ENCODE results near the gene APC2. TPM values are rescaled to one million over a fixed set of nuclear protein-coding genes. Genes with fewer than 3 reads are reported as not detected.

The APC2 gene
- total RNA-seq, 2 donors from 2014 or later: 0.38 to 0.57 TPM

DNA sequence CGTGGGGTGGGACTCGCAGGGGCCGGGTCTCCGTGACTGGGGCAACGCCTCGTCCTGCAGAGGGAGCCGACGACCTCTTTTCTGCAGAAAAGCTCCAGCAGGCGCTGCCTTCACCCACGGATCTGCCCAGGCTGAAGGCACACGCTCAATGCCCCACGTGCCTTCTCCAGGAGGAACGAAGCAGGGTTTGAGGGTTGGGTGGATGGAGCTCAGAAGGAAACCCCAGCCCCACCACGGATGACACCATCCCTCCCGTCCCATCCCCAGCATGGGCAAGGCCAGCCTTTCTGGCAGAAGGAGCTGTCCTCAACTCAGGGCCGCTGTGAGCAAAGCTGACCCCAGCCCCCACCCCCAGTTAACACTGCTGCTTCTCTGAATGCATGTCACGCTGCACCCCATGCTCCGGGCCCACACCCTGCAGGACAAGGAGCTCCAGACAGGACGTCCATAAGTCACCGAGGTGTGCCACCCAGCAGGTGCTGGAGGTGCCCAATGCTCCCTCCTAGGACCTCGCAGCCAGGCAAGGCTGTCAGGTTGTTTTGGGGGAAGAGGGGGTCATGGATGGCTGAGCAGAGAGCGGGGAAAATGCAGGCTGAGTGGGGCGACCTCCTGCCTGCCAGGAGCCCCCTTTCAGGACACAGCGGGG is 21.7 kb downstream of the APC2 start:
- no peaks in the 10 kb centered on the region for H3K36me3 Mint-ChIP-seq (ENCODE audit: low read depth)
- 38 to 46% methylated on average over 10 to 24 of the region's 24 CpGs for WGBS, 2 experiments (ENCODE audit: insufficient coverage in 1 of 2, insufficient read length in 1 of 2)
- peak; percentile 52 for DNase-seq
- Histone ChIP-seq H3K4me1 (ENCODE audit: control insufficient read depth, insufficient read depth, low read length) (peaks cover 12% of the 10 kb centered on the region), H3K27ac (ENCODE audit: low read depth, low read length) (no peak overlapping the region), H3K36me3 (ENCODE audit: control insufficient read depth, insufficient read depth, low read length) (peaks cover 15% of the 10 kb centered on the region), H3K9me3 (ENCODE audit: control insufficient read depth, low read length) (no peaks in the 10 kb centered on the region), H3K27me3 (ENCODE audit: control insufficient read depth, insufficient read depth, low read length, poor library complexity, severe bottlenecking) (peaks cover 66% of the 10 kb centered on the region), H3K9ac (ENCODE audit: extremely low read depth, low read length, poor library complexity, severe bottlenecking) (no peak overlapping the region), H3K4me3 (ENCODE audit: low read length) (peak overlapping the region; percentile 68)
- H3K4me1 Mint-ChIP-seq: no peaks in the 10 kb centered on the region
- peaks cover 50% of the 10 kb centered on the region for H3K27me3 Mint-ChIP-seq (ENCODE audit: insufficient read depth)
- TF ChIP-seq CTCF (conservative IDR thresholded peaks at IDR 0.05): peak; percentile 63
- no peaks in the 10 kb centered on the region for H3K9me3 Mint-ChIP-seq
- H3K4me3 Mint-ChIP-seq: no peak overlapping the region
- no peak overlapping the region for H3K27ac Mint-ChIP-seq

DNA sequence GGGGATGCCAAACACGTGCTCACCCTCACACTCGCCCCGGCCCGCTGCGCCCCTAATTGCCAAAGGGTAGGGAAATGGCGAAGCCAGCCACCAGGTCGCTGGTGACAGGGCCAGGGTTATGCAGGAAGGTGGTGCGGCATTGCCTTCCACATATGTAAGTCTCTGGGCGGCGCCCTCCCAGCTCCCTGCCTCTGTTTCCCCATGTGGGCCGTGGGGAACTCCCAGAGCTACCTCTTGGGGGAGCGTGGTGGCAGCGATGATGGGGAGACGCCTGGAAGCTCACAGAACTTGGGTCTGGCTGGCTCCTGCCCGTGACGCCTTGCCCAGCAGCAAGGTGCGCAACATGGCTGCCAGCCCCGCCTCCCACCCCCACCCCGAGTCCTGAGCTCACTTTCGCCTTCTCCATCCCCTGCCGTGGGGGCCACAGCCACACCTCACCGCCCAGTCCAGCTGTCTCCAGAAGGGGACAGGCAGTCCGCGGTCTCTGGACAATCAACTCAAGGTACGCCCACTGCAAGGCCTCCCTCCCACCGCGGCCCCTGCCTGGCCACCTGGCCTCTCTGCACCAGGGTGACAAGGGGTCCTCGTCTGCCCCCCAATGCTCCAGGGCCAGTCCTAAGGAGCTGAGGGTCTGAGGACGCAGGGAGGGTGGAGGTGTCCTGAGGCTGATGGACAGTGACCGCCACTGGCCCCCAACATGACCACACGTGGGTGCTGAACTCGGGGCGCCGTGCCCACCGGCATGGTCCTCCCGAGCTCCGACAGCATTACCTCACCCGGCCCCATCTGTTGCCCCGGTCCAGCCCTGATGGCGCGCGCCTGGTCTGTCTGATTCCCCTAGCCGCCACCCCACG is 22.5 kb downstream of the APC2 start:
- Histone ChIP-seq H3K9me3 (ENCODE audit: control insufficient read depth, low read length) (no peaks in the 10 kb centered on the region), H3K9ac (ENCODE audit: extremely low read depth, low read length, poor library complexity, severe bottlenecking) (no peak overlapping the region), H3K4me1 (ENCODE audit: control insufficient read depth, insufficient read depth, low read length) (peaks cover 9% of the 10 kb centered on the region), H3K36me3 (ENCODE audit: control insufficient read depth, insufficient read depth, low read length) (peaks cover 20% of the 10 kb centered on the region), H3K27ac (ENCODE audit: low read depth, low read length) (no peak overlapping the region), H3K4me3 (ENCODE audit: low read length) (no peak overlapping the region), H3K27me3 (ENCODE audit: control insufficient read depth, insufficient read depth, low read length, poor library complexity, severe bottlenecking) (peaks cover 57% of the 10 kb centered on the region)
- no peak for TF ChIP-seq CTCF (conservative IDR thresholded peaks at IDR 0.05)
- 69% methylated on average over 30 to 44 of the region's 44 CpGs for WGBS, 2 experiments (ENCODE audit: insufficient coverage in 1 of 2, insufficient read length in 1 of 2)
- no peaks in the 10 kb centered on the region for H3K9me3 Mint-ChIP-seq
- H3K4me1 Mint-ChIP-seq: no peaks in the 10 kb centered on the region
- peaks cover 4% of the 10 kb centered on the region for H3K36me3 Mint-ChIP-seq (ENCODE audit: low read depth)
- H3K27me3 Mint-ChIP-seq (ENCODE audit: insufficient read depth): peaks cover 43% of the 10 kb centered on the region
- no peak for DNase-seq
- no peak overlapping the region for H3K27ac Mint-ChIP-seq
- no peak overlapping the region for H3K4me3 Mint-ChIP-seq

DNA sequence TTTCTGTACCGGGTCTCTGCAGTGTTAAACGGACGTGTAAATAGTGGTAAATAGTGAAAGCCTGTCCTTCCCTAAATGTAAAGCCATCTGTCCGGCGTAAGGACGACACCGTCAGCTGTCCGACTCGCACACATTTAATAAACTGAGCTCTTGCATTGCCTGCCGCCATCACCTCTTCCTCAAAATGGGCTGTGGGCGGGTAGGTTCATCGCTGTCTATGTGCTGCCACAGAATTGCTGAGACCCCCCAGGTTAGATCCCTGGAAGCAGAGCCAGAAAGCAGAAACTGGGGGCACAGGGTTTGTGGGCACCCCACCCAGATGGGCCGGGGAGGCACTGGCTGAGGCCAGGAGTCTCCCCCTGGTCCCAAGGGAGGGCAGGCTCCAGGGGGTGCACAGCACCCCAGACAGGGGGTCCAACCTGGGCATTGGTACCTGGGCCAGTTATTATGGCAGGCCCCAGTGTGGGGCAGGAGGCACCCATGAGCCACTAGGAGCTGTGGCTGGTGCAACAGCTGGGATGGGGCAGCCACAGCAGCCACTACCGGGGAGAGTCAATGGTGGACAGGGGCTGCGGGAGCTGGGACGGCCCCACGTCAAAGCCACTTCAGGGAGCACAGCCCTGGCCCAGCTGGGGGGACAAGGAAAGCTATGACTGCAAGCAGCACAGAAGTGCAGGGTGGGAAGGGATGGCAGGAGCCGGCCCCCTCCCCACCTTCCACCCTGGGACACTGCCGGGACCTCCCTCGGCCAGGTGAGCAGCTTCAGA is 23.3 kb downstream of the APC2 start:
- H3K9me3 ChIP-seq (ENCODE audit: control insufficient read depth, low read length): no peaks in the 10 kb centered on the region
- peaks cover 37% of the 10 kb centered on the region for H3K27me3 Mint-ChIP-seq (ENCODE audit: insufficient read depth)
- 90% methylated on average over 15 to 20 of the region's 20 CpGs for WGBS, 2 experiments (ENCODE audit: insufficient coverage in 1 of 2, insufficient read length in 1 of 2)
- H3K9ac ChIP-seq (ENCODE audit: extremely low read depth, low read length, poor library complexity, severe bottlenecking): no peak overlapping the region
- TF ChIP-seq CTCF (conservative IDR thresholded peaks at IDR 0.05): no peak
- peaks cover 5% of the 10 kb centered on the region for H3K36me3 Mint-ChIP-seq (ENCODE audit: low read depth)
- H3K4me3 ChIP-seq (ENCODE audit: low read length): no peak overlapping the region
- no peaks in the 10 kb centered on the region for H3K9me3 Mint-ChIP-seq
- peaks cover 21% of the 10 kb centered on the region for H3K36me3 ChIP-seq (ENCODE audit: control insufficient read depth, insufficient read depth, low read length)
- peaks cover 6% of the 10 kb centered on the region for H3K4me1 ChIP-seq (ENCODE audit: control insufficient read depth, insufficient read depth, low read length)
- peaks cover 49% of the 10 kb centered on the region for H3K27me3 ChIP-seq (ENCODE audit: control insufficient read depth, insufficient read depth, low read length, poor library complexity, severe bottlenecking)
- no peak overlapping the region for H3K4me3 Mint-ChIP-seq
- no peaks in the 10 kb centered on the region for H3K4me1 Mint-ChIP-seq
- no peak for DNase-seq
- no peak overlapping the region for H3K27ac Mint-ChIP-seq
- no peak overlapping the region for H3K27ac ChIP-seq (ENCODE audit: low read depth, low read length)

All from endodermal cell (in vitro differentiated cells).